K562 (cell line): ENCODE data around the gene BSPRY. TPM values are rescaled to one million over a fixed set of nuclear protein-coding genes. Genes with fewer than 3 reads are reported as not detected.

Experiments used
- BMI1 ChIP-seq: fragments of 150-350 bp; IDR thresholded peaks from 2 replicates; pipeline ENCODE4 v1.6.1; 2014; ENCODE audit warnings: low read length
- C11orf30 ChIP-seq: fragments of 450-650 bp; IDR thresholded peaks from 2 replicates; pipeline ENCODE4 v1.6.1; 2016; ENCODE audit warnings: low read depth, mild to moderate bottlenecking
- CBX2 ChIP-seq: fragments of 200-600 bp; sonication (generic); IDR thresholded peaks from one replicate; pipeline ENCODE4 v1.6.1; 2012; ENCODE audit warnings: mild to moderate bottlenecking, low read length, inconsistent platforms; ENCODE audit not compliant: insufficient read depth, poor library complexity, severe bottlenecking
- HNRNPL ChIP-seq: fragments of 200-400 bp; formaldehyde crosslinking; IDR thresholded peaks from 2 replicates; pipeline ENCODE4 v1.6.1; 2017; ENCODE audit warnings: low read depth, mild to moderate bottlenecking, low read length
- ILK ChIP-seq: fragments of 450-650 bp; IDR thresholded peaks from 2 replicates; pipeline ENCODE4 v1.6.1; 2016; ENCODE audit warnings: missing genetic modification characterization, low read depth, mild to moderate bottlenecking, missing compliant biosample characterization, moderate library complexity, borderline replicate concordance
- JUNB ChIP-seq: fragments of 450-650 bp; formaldehyde crosslinking; conservative IDR thresholded peaks from 2 replicates; pipeline ENCODE4 v1.4.0; 2020; ENCODE audit warnings: mild to moderate bottlenecking
- LEF1 ChIP-seq: fragments of 450-650 bp; IDR thresholded peaks from 2 replicates; pipeline ENCODE4 v1.6.1; 2016; ENCODE audit warnings: mild to moderate bottlenecking
- MAFG ChIP-seq: fragments of 450-650 bp; conservative IDR thresholded peaks from 2 replicates; pipeline ENCODE4 v1.6.1; 2016; ENCODE audit warnings: missing genetic modification characterization, missing compliant biosample characterization
- MCM7 ChIP-seq, 2 experiments: fragments of 450-650 bp; IDR thresholded peaks; 2 replicates each; pipeline ENCODE4 v1.6.1; 2016 to 2018
- NFE2 ChIP-seq: IDR thresholded peaks from 2 replicates; pipeline ENCODE4 v1.6.1; 2014; ENCODE audit warnings: antibody characterized with exemption, low read depth
- PHB2 ChIP-seq: fragments of 450-650 bp; IDR thresholded peaks from 2 replicates; pipeline ENCODE4 v1.6.1; 2017; ENCODE audit warnings: low read depth
- RFX7 ChIP-seq: fragments of 250-450 bp; sonication (Bioruptor Pico); IDR thresholded peaks from 2 replicates; pipeline ENCODE4 v1.5.1; 2021; ENCODE audit warnings: mild to moderate bottlenecking
- SIRT6 ChIP-seq: IDR thresholded peaks from one replicate; pipeline ENCODE4 v1.6.1; 2012; ENCODE audit warnings: low read depth, mild to moderate bottlenecking, control low read depth, inconsistent platforms, low read length, moderate library complexity
- SPI1 ChIP-seq: IDR thresholded peaks from 2 replicates; pipeline ENCODE4 v1.6.1; 2011; ENCODE audit warnings: low read depth, low read length, control low read depth, borderline replicate concordance
- SUPT5H ChIP-seq: fragments of 450-650 bp; IDR thresholded peaks from 2 replicates; pipeline ENCODE4 v1.6.1; 2016
- TAF1 ChIP-seq: IDR thresholded peaks from 2 replicates; pipeline ENCODE4 v1.6.1; 2011; ENCODE audit warnings: mild to moderate bottlenecking, low read length, moderate library complexity; ENCODE audit not compliant: insufficient read depth, control insufficient read depth, severe bottlenecking; ENCODE audit errors: extremely low read depth
- TAF7 ChIP-seq: fragments of 450-650 bp; IDR thresholded peaks from 2 replicates; pipeline ENCODE4 v1.6.1; 2016; ENCODE audit warnings: missing genetic modification characterization, missing compliant biosample characterization
- TCF7L2 ChIP-seq: fragments of 150-350 bp; IDR thresholded peaks from 2 replicates; pipeline ENCODE4 v1.6.1; 2016; ENCODE audit warnings: low read depth, mild to moderate bottlenecking, low read length, moderate library complexity
- TEAD4 ChIP-seq, 2 experiments: sonication (generic) in 1 of 2; formaldehyde crosslinking in 1 of 2; IDR thresholded peaks; 2 replicates each; pipeline versions ENCODE4 v1.6.1 to v1.8.0; 2012 to 2022; ENCODE audit warnings: borderline replicate concordance in 1 of 2, inconsistent platforms in 1 of 2, low read length in 1 of 2, mild to moderate bottlenecking in 1 of 2, missing genetic modification reagents in 1 of 2
- ZBTB1 ChIP-seq: sonication (generic); formaldehyde crosslinking; IDR thresholded peaks from 2 replicates; pipeline ENCODE4 v1.8.1; 2023; ENCODE audit warnings: missing genetic modification reagents, low read depth, mild to moderate bottlenecking, borderline replicate concordance
- ZEB2 ChIP-seq: fragments of 450-650 bp; IDR thresholded peaks from 2 replicates; pipeline ENCODE4 v1.6.1; 2016
- ZNF143 ChIP-seq: sonication (generic); formaldehyde crosslinking; IDR thresholded peaks from 2 replicates; pipeline ENCODE4 v1.9.0; 2022; ENCODE audit warnings: mild to moderate bottlenecking, missing genetic modification reagents
- ZNF316 ChIP-seq: fragments of 450-650 bp; IDR thresholded peaks from 2 replicates; pipeline ENCODE4 v1.6.1; 2016
- polyA plus RNA-seq, 8 experiments: library from polyadenylated mRNA; depleted of rRNA in 4 of 8; stranded (reverse) in 5 of 8; unstranded in 3 of 8; fragments of >200 nt; fragmentation: Nextera tagmentation in 2 of 8; fragmentation: Illumina TruSeq in 1 of 8; extraction: Ambion mirVana in 2 of 8; extraction: Trizol in 1 of 8; gene quantifications; 2 replicates each; pipeline versions ENCODE4 v1.2.1 to v1.2.3, GENCODE V29; 2011 to 2014; ENCODE audit warnings: inconsistent platforms in 1 of 8, missing spikeins in 1 of 8
- total RNA-seq, 7 experiments: library from RNA; depleted of rRNA in 6 of 7; stranded (reverse); fragments of >200 nt in 6 of 7; fragmentation: Illumina TruSeq in 2 of 7; extraction: Trizol in 2 of 7; gene quantifications; 2 replicates each; pipeline versions ENCODE4 v1.2.1 to v1.2.3, GENCODE V29; 2011 to 2021; ENCODE audit warnings: low replicate concordance in 1 of 7
- TF ChIP-seq, protein P1 (sequence below): IDR thresholded peaks from 2 replicates; pipeline ENCODE4 v1.6.1; 2011; ENCODE audit warnings: borderline replicate concordance, low read depth, mild to moderate bottlenecking, moderate library complexity, low read length; ENCODE audit not compliant: insufficient read depth, poor library complexity, severe bottlenecking
- TF ChIP-seq, protein P2 (sequence below): sonication (generic); formaldehyde crosslinking; IDR thresholded peaks from 2 replicates; pipeline ENCODE4 v1.8.0; 2022; ENCODE audit warnings: mild to moderate bottlenecking, missing genetic modification reagents
- TF ChIP-seq, protein P3 (sequence below): sonication (generic); formaldehyde crosslinking; IDR thresholded peaks from 2 replicates; pipeline ENCODE4 v1.8.1; 2022; ENCODE audit warnings: missing genetic modification reagents

BSPRY gene
- total and polyA plus RNA-seq, 9 of the 15 experiments (the other 6 are each of a cell fraction or from before 2014, with no cell fraction given): 0.07 to 0.67 (median 0.18) TPM

DNA sequence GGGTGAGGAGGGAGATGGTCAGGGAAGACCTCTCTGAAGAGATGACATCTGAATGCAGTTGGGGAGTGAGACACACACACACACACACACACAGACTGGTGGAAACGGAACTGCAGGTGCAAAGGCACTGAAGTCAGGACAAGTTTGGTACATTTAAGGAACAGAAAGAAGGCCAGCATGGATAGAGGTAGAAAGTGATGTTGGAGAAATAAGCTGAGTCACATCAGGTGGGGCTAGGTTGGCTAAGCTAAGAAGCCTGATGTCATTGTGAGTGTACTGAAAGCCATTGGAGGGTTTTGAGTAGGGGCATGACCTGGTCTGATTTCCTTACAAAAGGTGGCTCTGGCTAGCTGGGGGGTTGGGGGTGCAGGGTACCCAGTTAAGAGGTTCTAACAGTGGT, 3.1 kb downstream of the BSPRY start (continued):
- TF ChIP-seq, protein P1, sequence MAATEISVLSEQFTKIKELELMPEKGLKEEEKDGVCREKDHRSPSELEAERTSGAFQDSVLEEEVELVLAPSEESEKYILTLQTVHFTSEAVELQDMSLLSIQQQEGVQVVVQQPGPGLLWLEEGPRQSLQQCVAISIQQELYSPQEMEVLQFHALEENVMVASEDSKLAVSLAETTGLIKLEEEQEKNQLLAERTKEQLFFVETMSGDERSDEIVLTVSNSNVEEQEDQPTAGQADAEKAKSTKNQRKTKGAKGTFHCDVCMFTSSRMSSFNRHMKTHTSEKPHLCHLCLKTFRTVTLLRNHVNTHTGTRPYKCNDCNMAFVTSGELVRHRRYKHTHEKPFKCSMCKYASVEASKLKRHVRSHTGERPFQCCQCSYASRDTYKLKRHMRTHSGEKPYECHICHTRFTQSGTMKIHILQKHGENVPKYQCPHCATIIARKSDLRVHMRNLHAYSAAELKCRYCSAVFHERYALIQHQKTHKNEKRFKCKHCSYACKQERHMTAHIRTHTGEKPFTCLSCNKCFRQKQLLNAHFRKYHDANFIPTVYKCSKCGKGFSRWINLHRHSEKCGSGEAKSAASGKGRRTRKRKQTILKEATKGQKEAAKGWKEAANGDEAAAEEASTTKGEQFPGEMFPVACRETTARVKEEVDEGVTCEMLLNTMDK: no peak
- TF ChIP-seq TAF7 (tag): no peak
- TF ChIP-seq JUNB: no peak
- no peak for TF ChIP-seq RFX7
- peak; percentile 83 for TF ChIP-seq NFE2
- no peak for TF ChIP-seq CBX2
- no peak for TF ChIP-seq TCF7L2
- 0 out of 2 replicates have a peak, but pooled peaks have one; percentile 19 for TF ChIP-seq SPI1
- peak; percentile 94 for TF ChIP-seq ZNF316
- TF ChIP-seq, protein P2, sequence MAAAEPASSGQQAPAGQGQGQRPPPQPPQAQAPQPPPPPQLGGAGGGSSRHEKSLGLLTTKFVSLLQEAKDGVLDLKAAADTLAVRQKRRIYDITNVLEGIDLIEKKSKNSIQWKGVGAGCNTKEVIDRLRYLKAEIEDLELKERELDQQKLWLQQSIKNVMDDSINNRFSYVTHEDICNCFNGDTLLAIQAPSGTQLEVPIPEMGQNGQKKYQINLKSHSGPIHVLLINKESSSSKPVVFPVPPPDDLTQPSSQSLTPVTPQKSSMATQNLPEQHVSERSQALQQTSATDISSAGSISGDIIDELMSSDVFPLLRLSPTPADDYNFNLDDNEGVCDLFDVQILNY (CRISPR knock-in tag): no peak
- no peak for TF ChIP-seq SUPT5H
- no peak for TF ChIP-seq ILK (tag)
- no peak for TF ChIP-seq TEAD4 (IDR thresholded peaks at IDR 0.05; ENCODE audit: low read length)
- TF ChIP-seq TEAD4 (CRISPR knock-in tag; IDR thresholded peaks at IDR 0.05; ENCODE audit: borderline replicate concordance): no peak
- TF ChIP-seq, protein P3, sequence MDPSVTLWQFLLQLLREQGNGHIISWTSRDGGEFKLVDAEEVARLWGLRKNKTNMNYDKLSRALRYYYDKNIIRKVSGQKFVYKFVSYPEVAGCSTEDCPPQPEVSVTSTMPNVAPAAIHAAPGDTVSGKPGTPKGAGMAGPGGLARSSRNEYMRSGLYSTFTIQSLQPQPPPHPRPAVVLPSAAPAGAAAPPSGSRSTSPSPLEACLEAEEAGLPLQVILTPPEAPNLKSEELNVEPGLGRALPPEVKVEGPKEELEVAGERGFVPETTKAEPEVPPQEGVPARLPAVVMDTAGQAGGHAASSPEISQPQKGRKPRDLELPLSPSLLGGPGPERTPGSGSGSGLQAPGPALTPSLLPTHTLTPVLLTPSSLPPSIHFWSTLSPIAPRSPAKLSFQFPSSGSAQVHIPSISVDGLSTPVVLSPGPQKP (CRISPR knock-in tag): no peak
- no peak for TF ChIP-seq MCM7 (IDR thresholded peaks at IDR 0.05)
- peak; percentile 86 for TF ChIP-seq MAFG (tag)
- no peak for TF ChIP-seq TAF1
- no peak for TF ChIP-seq LEF1
- TF ChIP-seq PHB2: no peak
- peak; percentile 88 for TF ChIP-seq C11orf30
- TF ChIP-seq SIRT6: no peak
- TF ChIP-seq ZEB2: no peak
- TF ChIP-seq HNRNPL: no peak
- no peak for TF ChIP-seq BMI1
- no peak for TF ChIP-seq ZNF143 (CRISPR knock-in tag)
- TF ChIP-seq ZBTB1 (CRISPR knock-in tag): no peak
